ENCODE measurements around the gene RNLS. TPM values are rescaled to one million over a fixed set of nuclear protein-coding genes. Genes with fewer than 3 reads are reported as not detected.

The RNLS gene
- polyA plus RNA-seq, 3 donors: 3.3 to 3.9 (median 3.7) TPM

DNA sequence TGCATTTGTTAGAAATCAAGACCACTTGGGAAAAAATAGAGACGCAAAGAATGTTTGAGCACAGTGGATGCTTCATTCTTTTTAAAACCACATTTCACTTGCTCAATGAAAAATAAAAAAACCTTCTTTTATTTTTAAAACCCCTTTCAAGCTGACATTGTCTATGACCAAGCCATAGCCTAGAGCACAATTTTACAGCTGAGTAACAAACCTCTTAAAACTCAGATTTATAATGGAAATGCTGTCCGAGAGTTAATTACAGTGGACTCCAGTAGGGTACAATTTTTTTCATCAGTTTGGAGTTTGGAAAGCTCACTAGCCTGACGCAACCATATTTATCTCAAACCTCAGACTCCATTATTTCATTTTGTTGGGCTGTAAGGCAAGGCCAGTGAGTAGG lies 116.3 kb downstream of the RNLS start:
- Histone ChIP-seq H3K4me2 (replicated peaks; ENCODE audit: extremely low read depth, low read length, poor library complexity, severe bottlenecking) (no peak overlapping the region), H4K20me1 (ENCODE audit: insufficient read depth, low read length) (no peaks in the 10 kb centered on the region), H3K36me3 (replicated peaks in 1 of 2; ENCODE audit: control insufficient read depth in 1 of 2, insufficient read depth in 2 of 2, low read length in 2 of 2) (no peaks in the 10 kb centered on the region), H3K4me1 (ENCODE audit: control insufficient read depth in 1 of 2, insufficient read depth in 2 of 2, low read length in 2 of 2) (no peaks in the 10 kb centered on the region), H3K27ac (ENCODE audit: low read depth in 1 of 2, low read length in 2 of 2) (no peak overlapping the region), H2AFZ (ENCODE audit: insufficient read depth, low read depth, low read length, poor library complexity, severe bottlenecking) (no peak overlapping the region), H3K9me3 (replicated peaks in 1 of 2; ENCODE audit: control insufficient read depth in 1 of 2, insufficient read depth in 1 of 2, low read length in 2 of 2) (no peaks in the 10 kb centered on the region), H3K79me2 (ENCODE audit: insufficient read depth, low read length) (no peaks in the 10 kb centered on the region), H3K27me3 (ENCODE audit: control insufficient read depth in 2 of 2, insufficient read depth in 2 of 2, low read length in 2 of 2) (no peaks in the 10 kb centered on the region), H3K9ac (ENCODE audit: insufficient read depth, low read length, poor library complexity, severe bottlenecking) (no peak overlapping the region), H3K4me3 (replicated peaks in 1 of 3; ENCODE audit: low read depth in 2 of 3, low read length in 3 of 3) (no peak overlapping the region)
- H3K9me3 Mint-ChIP-seq: peaks cover 0 to 3% (median 0%) of the 10 kb centered on the region in 7 donors
- TF ChIP-seq, protein P1, sequence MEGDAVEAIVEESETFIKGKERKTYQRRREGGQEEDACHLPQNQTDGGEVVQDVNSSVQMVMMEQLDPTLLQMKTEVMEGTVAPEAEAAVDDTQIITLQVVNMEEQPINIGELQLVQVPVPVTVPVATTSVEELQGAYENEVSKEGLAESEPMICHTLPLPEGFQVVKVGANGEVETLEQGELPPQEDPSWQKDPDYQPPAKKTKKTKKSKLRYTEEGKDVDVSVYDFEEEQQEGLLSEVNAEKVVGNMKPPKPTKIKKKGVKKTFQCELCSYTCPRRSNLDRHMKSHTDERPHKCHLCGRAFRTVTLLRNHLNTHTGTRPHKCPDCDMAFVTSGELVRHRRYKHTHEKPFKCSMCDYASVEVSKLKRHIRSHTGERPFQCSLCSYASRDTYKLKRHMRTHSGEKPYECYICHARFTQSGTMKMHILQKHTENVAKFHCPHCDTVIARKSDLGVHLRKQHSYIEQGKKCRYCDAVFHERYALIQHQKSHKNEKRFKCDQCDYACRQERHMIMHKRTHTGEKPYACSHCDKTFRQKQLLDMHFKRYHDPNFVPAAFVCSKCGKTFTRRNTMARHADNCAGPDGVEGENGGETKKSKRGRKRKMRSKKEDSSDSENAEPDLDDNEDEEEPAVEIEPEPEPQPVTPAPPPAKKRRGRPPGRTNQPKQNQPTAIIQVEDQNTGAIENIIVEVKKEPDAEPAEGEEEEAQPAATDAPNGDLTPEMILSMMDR (IDR thresholded peaks at IDR 0.05): no peak
- no peak overlapping the region for H3K27ac Mint-ChIP-seq
- H3K27me3 Mint-ChIP-seq (ENCODE audit: low read depth in 3 of 3): no peaks in the 10 kb centered on the region
- no peak overlapping the region for H3K4me3 Mint-ChIP-seq
- H3K4me1 Mint-ChIP-seq: no peaks in the 10 kb centered on the region
- no peaks in the 10 kb centered on the region for H3K36me3 Mint-ChIP-seq
- no peak for DNase-seq
- intact Hi-C loops (cut with micrococcal nuclease): no loop called here
- whole genome bisulfite sequencing (ENCODE audit: insufficient coverage): no CpG with 5 or more reads among the region's 3 CpGs

- H3K27ac Mint-ChIP-seq: no peak overlapping the region
These were observed 117.4 kb downstream of the RNLS start for GRCh38 chr10:88465765-88466164.

More at GRCh38 chr10:88465765-88466164, 117.4 kb downstream of the RNLS start:
- no peak overlapping the region for H3K9ac ChIP-seq (ENCODE audit: insufficient read depth, low read length, poor library complexity, severe bottlenecking)
- no peaks in the 10 kb centered on the region for H3K79me2 ChIP-seq (ENCODE audit: insufficient read depth, low read length)
- H3K27me3 ChIP-seq (ENCODE audit: control insufficient read depth in 2 of 2, insufficient read depth in 2 of 2, low read length in 2 of 2): no peaks in the 10 kb centered on the region
- Mint-ChIP-seq H3K9me3 (no peaks in the 10 kb centered on the region), H3K36me3 (no peaks in the 10 kb centered on the region), H3K27me3 (ENCODE audit: low read depth in 3 of 3) (no peaks in the 10 kb centered on the region), H3K4me1 (peaks cover under 1% of the 10 kb centered on the region), H3K4me3 (no peak overlapping the region)
- TF ChIP-seq, protein P1 (IDR thresholded peaks at IDR 0.05): no peak
- no peaks in the 10 kb centered on the region for H3K4me1 ChIP-seq (ENCODE audit: control insufficient read depth in 1 of 2, insufficient read depth in 2 of 2, low read length in 2 of 2)
- no peaks in the 10 kb centered on the region for H3K9me3 ChIP-seq (replicated peaks in 1 of 2; ENCODE audit: control insufficient read depth in 1 of 2, insufficient read depth in 1 of 2, low read length in 2 of 2)
- no peaks in the 10 kb centered on the region for H4K20me1 ChIP-seq (ENCODE audit: insufficient read depth, low read length)
- no peak overlapping the region for H2AFZ ChIP-seq (ENCODE audit: insufficient read depth, low read depth, low read length, poor library complexity, severe bottlenecking)
- intact Hi-C loops (cut with micrococcal nuclease): no loop called here
- no peak overlapping the region for H3K4me3 ChIP-seq (replicated peaks in 1 of 3; ENCODE audit: low read depth in 2 of 3, low read length in 3 of 3)
- no peak overlapping the region for H3K4me2 ChIP-seq (replicated peaks; ENCODE audit: extremely low read depth, low read length, poor library complexity, severe bottlenecking)
- no peaks in the 10 kb centered on the region for H3K36me3 ChIP-seq (replicated peaks in 1 of 2; ENCODE audit: control insufficient read depth in 1 of 2, insufficient read depth in 2 of 2, low read length in 2 of 2)
- DNase-seq: no peak
- H3K27ac ChIP-seq (ENCODE audit: low read depth in 1 of 2, low read length in 2 of 2): no peak overlapping the region

Data from CD14-positive monocyte (primary cell).